ENCODE data around the gene SH3PXD2B.

DNA sequence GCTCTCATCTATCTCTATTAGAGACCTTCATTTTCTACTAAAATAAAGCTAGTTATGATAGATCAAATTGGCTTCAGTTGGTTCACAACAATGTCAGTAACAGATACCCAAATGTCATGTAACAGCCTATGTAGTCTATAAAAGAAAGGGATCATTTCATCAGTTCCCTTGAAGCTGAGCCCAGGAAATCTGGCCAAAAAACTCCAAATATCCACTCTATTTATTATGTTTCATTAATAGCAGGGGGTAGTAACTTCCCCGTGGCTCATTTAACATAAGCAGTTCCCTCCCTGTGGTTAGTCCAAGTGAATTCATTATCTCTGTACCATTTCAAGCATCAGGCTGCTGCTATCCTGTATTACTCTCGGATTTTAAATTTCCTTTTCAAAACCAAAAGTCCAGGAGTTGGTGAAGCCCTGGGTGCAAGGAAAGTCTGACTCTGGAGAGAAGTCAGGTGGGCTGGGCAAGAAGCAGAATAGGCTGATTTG lies 66.0 kb downstream of the SH3PXD2B start:
- TF ChIP-seq POLR2A (IDR thresholded peaks at IDR 0.05; ENCODE audit: low read depth, low read length), result no peak
- no peak for TF ChIP-seq POLR2AphosphoS5 (IDR thresholded peaks at IDR 0.05; ENCODE audit: low read depth, low read length)
- no peak for TF ChIP-seq TAF1 (IDR thresholded peaks at IDR 0.05; ENCODE audit: borderline replicate concordance, low read depth, low read length)

Measured in GM12892 (cell line).